Measurements from ENCODE around the gene MRC2.

- no peak for TF ChIP-seq EZH2phosphoT487 (IDR thresholded peaks at IDR 0.05; ENCODE audit: insufficient read depth, low read depth)
- TF ChIP-seq EZH2 (IDR thresholded peaks at IDR 0.05; ENCODE audit: insufficient read depth, poor library complexity, severe bottlenecking), result no peak
Observed at GRCh38 chr17:62621223-62621622, 6.2 kb upstream of the MRC2 start.

Data from GM23248 (cell line).